ENCODE measurements around the gene KRT9. TPM values are rescaled to one million over a fixed set of nuclear protein-coding genes. Genes with fewer than 3 reads are reported as not detected.
"Not testable (repeated sequence)": the region's sequence is repeated elsewhere in the genome, so short reads cannot be mapped to it uniquely, and the experiment has no call there.

KRT9 gene
- total and polyA plus RNA-seq, 10 of the 15 experiments (the other 5 are each of a cell fraction or from before 2014, with no cell fraction given): not detected

- not testable (repeated sequence) for H3K4me3 ChIP-seq
- WGBS (ENCODE audit: insufficient coverage, insufficient replicate concordance, low lambda C conversion rate, missing lambda C conversion rate): 30% methylated on average over 10 of the region's 10 CpGs
Measured at GRCh38 chr17:41610061-41610517, 38.2 kb upstream of the KRT9 start.

GRCh38 chr17:41606930-41607329 lies 35.1 kb upstream of the KRT9 start:
- POLR2A ChIA-PET; intact Hi-C loops (cut with micrococcal nuclease; ENCODE audit: unreplicated experiment); ATAC-seq; RAD21 ChIA-PET (ENCODE audit: unreplicated experiment); DNase-seq (ENCODE audit: low read depth, low spot score); H3K4me3 ChIP-seq; in situ Hi-C loops (cut with MboI); H4K20me1 ChIP-seq (ENCODE audit: control insufficient read depth, insufficient read depth); CTCF ChIA-PET; H3K9ac ChIP-seq (ENCODE audit: control insufficient read depth, insufficient read depth, low read length); H3K4me1 ChIP-seq (ENCODE audit: control insufficient read depth, insufficient read depth, low read length); H3K36me3 ChIP-seq (ENCODE audit: control insufficient read depth in 2 of 2, insufficient read depth in 2 of 2, low read length in 1 of 2); BruUV-seq (replicated peaks); H3K27me3 ChIP-seq (replicated peaks in 1 of 2; ENCODE audit: control insufficient read depth in 2 of 2, insufficient read depth in 2 of 2, low read length in 1 of 2); H2AFZ ChIP-seq (ENCODE audit: control insufficient read depth, low read depth, low read length); H3K79me2 ChIP-seq (ENCODE audit: control insufficient read depth, insufficient read depth, low read length); H3K9me3 ChIP-seq (replicated peaks; ENCODE audit: control insufficient read depth, insufficient read depth, low read length); FAIRE-seq; H3K4me2 ChIP-seq (ENCODE audit: control insufficient read depth, insufficient read depth); H3K27ac ChIP-seq (ENCODE audit: control insufficient read depth, insufficient read depth): not testable (repeated sequence)
- SMC1A ChIA-PET (ENCODE audit: uncharacterized antibody, unreplicated experiment): interaction anchor here (1.3 kb wide), 1 partner anchor 58 kb away, joined by 3 read pairs; no protein-coding TSS in a partner anchor
- 24% methylated on average over 4 of the region's 4 CpGs for WGBS (ENCODE audit: insufficient coverage, insufficient replicate concordance, low lambda C conversion rate, missing lambda C conversion rate)

More at GRCh38 chr17:41610061-41610517, 38.2 kb upstream of the KRT9 start:
- DNase-seq (ENCODE audit: low read depth, low spot score); SMC1A ChIA-PET (ENCODE audit: uncharacterized antibody, unreplicated experiment); H3K4me2 ChIP-seq (ENCODE audit: control insufficient read depth, insufficient read depth); intact Hi-C loops (cut with micrococcal nuclease; ENCODE audit: unreplicated experiment); FAIRE-seq; H3K27ac ChIP-seq (ENCODE audit: control insufficient read depth, insufficient read depth); BruUV-seq (replicated peaks); H3K79me2 ChIP-seq (ENCODE audit: control insufficient read depth, insufficient read depth, low read length); H4K20me1 ChIP-seq (ENCODE audit: control insufficient read depth, insufficient read depth); H2AFZ ChIP-seq (ENCODE audit: control insufficient read depth, low read depth, low read length); H3K27me3 ChIP-seq (replicated peaks in 1 of 2; ENCODE audit: control insufficient read depth in 2 of 2, insufficient read depth in 2 of 2, low read length in 1 of 2); ATAC-seq; in situ Hi-C loops (cut with MboI); H3K4me1 ChIP-seq (ENCODE audit: control insufficient read depth, insufficient read depth, low read length); H3K9ac ChIP-seq (ENCODE audit: control insufficient read depth, insufficient read depth, low read length); POLR2A ChIA-PET; H3K36me3 ChIP-seq (ENCODE audit: control insufficient read depth in 2 of 2, insufficient read depth in 2 of 2, low read length in 1 of 2); H3K9me3 ChIP-seq (replicated peaks; ENCODE audit: control insufficient read depth, insufficient read depth, low read length): not testable (repeated sequence)
- ChIA-PET CTCF (interaction anchor here (0.7 to 2.3 kb wide), 4 partner anchors 16 to 56 kb away, joined by 3 to 5 read pairs (median 4); no protein-coding TSS in a partner anchor), RAD21 (ENCODE audit: unreplicated experiment) (interaction anchor here (0.7 kb wide), 1 partner anchor 57 kb away, joined by 3 read pairs; no protein-coding TSS in a partner anchor)
- TF ChIP-seq CTCF (IDR thresholded peaks at IDR 0.05 in 2 of 3, conservative IDR thresholded peaks at IDR 0.05 in 1 of 3; ENCODE audit: control insufficient read depth in 2 of 3, extremely low read depth in 1 of 3, insufficient read depth in 1 of 3, low read depth in 3 of 3, low read length in 3 of 3): 0 out of 6 replicates have a peak, but pooled peaks of 1 of the 3 experiments have one; percentile 17
